H1 (cell line): ENCODE measurements around the gene PNISR. TPM values are rescaled to one million over a fixed set of nuclear protein-coding genes. Genes with fewer than 3 reads are reported as not detected.

ENCODE experiments used
- CHD7 ChIP-seq: fragments of 300-600 bp; sonication (generic); IDR thresholded peaks from 2 replicates; pipeline ENCODE4 v1.7.1; 2012; ENCODE audit warnings: low read length, moderate library complexity, mild to moderate bottlenecking, inconsistent platforms; ENCODE audit not compliant: insufficient replicate concordance
- CTCF ChIP-seq, 3 experiments: IDR thresholded peaks; 1 replicate in 2 of 3; 2 replicates in 1 of 3; pipeline versions ENCODE4 v1.5.1 to v1.6.1; 2011; ENCODE audit warnings: low read length in 3 of 3, mild to moderate bottlenecking in 3 of 3, inconsistent platforms in 2 of 3, low read depth in 1 of 3, moderate library complexity in 1 of 3; ENCODE audit not compliant: insufficient read depth in 1 of 3; ENCODE audit errors: control extremely low read depth in 1 of 3
- E2F6 ChIP-seq: IDR thresholded peaks from 2 replicates; pipeline ENCODE4 v1.6.1; 2012; ENCODE audit warnings: inconsistent platforms
- POLR2AphosphoS5 ChIP-seq: IDR thresholded peaks from 2 replicates; pipeline ENCODE4 v1.6.1; 2011; ENCODE audit warnings: low read depth, low read length
- SIN3A ChIP-seq, 2 experiments: IDR thresholded peaks in 1 of 2; conservative IDR thresholded peaks in 1 of 2; 2 replicates each; pipeline ENCODE4 v1.6.1; 2011 to 2012; ENCODE audit warnings: low read length in 2 of 2, improper control_type of control experiment in 1 of 2, low read depth in 1 of 2, mild to moderate bottlenecking in 1 of 2
- TAF1 ChIP-seq: IDR thresholded peaks from 2 replicates; pipeline ENCODE4 v1.6.1; 2011; ENCODE audit warnings: mild to moderate bottlenecking, low read depth, low read length
- TEAD4 ChIP-seq: IDR thresholded peaks from 2 replicates; pipeline ENCODE4 v1.6.1; 2012; ENCODE audit warnings: low read depth, low read length, inconsistent platforms, mixed read lengths
- polyA plus RNA-seq, 7 experiments: library from polyadenylated mRNA; depleted of rRNA in 3 of 7; stranded (reverse) in 5 of 7; unstranded in 2 of 7; fragments of >200 nt in 5 of 7; fragments of 200-250 nt in 2 of 7; gene quantifications; 1 replicate in 5 of 7; 2 replicates in 1 of 7; 4 replicates in 1 of 7; pipeline versions ENCODE4 v1.2.1 to v1.2.3, GENCODE V29; 2011 to 2013; ENCODE audit warnings: missing spikeins in 2 of 7, mixed read lengths in 2 of 7
- total RNA-seq: library from RNA; stranded (reverse); fragmentation: NEBNext Ultra II Directional; extraction: Animal tissue kit (Norgen Biotek cat#: 25700); gene quantifications from 2 replicates; pipeline ENCODE4 v1.2.1, GENCODE V29; 2021

PNISR gene
- total and polyA plus RNA-seq, 2 of the 8 experiments (the other 6 are each of a cell fraction or from before 2014, with no cell fraction given) = 41.1 to 134 TPM

GRCh38 chr6:99353126-99353525 lies 72.0 kb downstream of the PNISR start (continued):
- TF ChIP-seq CHD7 (no peak), TEAD4 (no peak), SIN3A (conservative IDR thresholded peaks at IDR 0.05 in 1 of 2, IDR thresholded peaks at IDR 0.05 in 1 of 2; ENCODE audit: low read depth in 1 of 2, low read length in 2 of 2) (no peak), POLR2AphosphoS5 (no peak), E2F6 (no peak), TAF1 (no peak), CTCF (IDR thresholded peaks at IDR 0.05; ENCODE audit: control extremely low read depth in 1 of 3, insufficient read depth in 1 of 3, low read depth in 1 of 3, low read length in 3 of 3) (no peak)
